Left lung (tissue), 10 donors: Measurements from ENCODE around the gene ARID3C. TPM values are rescaled to one million over a fixed set of nuclear protein-coding genes. Genes with fewer than 3 reads are reported as not detected.
A peak's percentile ranks its signal among the peaks of the same experiment; 100 is the strongest.

Experiments
- ATAC-seq: fragments of 200-7000 bp; cut with Tn5 transposase; one replicate; pipeline ENCODE4 v1.9.1; 2020; ENCODE audit warnings: moderate library complexity
- DNase-seq, 4 donors: peaks; one replicate each; pipeline ENCODE4 v3.0.0-alpha.2; 2013 to 2020
- H3K27ac ChIP-seq, 2 donors: fragments of 200-600 bp; sonication (generic) in 1 of 2; one replicate each; pipeline versions ENCODE4 v1.5.0 to v1.8.0; 2020 to 2021
- H3K27me3 ChIP-seq, 2 donors: fragments of 200-600 bp; sonication (generic) in 1 of 2; one replicate each; pipeline versions ENCODE4 v1.5.0 to v1.8.0; 2020 to 2021
- H3K36me3 ChIP-seq, 2 donors: fragments of 200-600 bp; sonication (generic) in 1 of 2; one replicate each; pipeline versions ENCODE4 v1.5.0 to v1.8.0; 2020 to 2021
- H3K4me1 ChIP-seq, 2 donors: fragments of 200-600 bp; one replicate each; pipeline ENCODE4 v1.8.0; 2021
- H3K4me3 ChIP-seq, 2 donors: fragments of 200-600 bp; sonication (generic) in 1 of 2; one replicate each; pipeline versions ENCODE4 v1.5.0 to v1.8.0; 2020 to 2021; ENCODE audit warnings: mild to moderate bottlenecking in 1 of 2
- H3K9me3 ChIP-seq, 2 donors: fragments of 200-600 bp; sonication (generic) in 1 of 2; one replicate each; pipeline versions ENCODE4 v1.5.0 to v1.8.0; 2020 to 2021
- intact Hi-C, 2 donors: fragments of 100-400 bp; cut with DNase I; formaldehyde crosslinking; loops; one replicate each; pipeline versions ENCODE4 v1.11.2 to v1.14.2; 2022
- polyA plus RNA-seq, 6 donors: library from polyadenylated mRNA; unstranded; fragments of 120-200 nt; gene quantifications; one replicate each; pipeline ENCODE4 v1.2.1, GENCODE V29; 2013; ENCODE audit not compliant: insufficient read length in 6 of 6
- total RNA-seq, 2 donors: library from RNA; stranded (reverse); fragmentation: NEBNext Ultra II Directional; extraction: Animal tissue kit (Norgen Biotek cat#: 25700); gene quantifications; one replicate each; pipeline ENCODE4 v1.2.1, GENCODE V29; 2021
- TF ChIP-seq, protein P1 (sequence below), 2 donors: fragments of 200-600 bp; sonication (generic) in 1 of 2; IDR thresholded peaks; one replicate each; pipeline versions ENCODE4 v1.5.0 to v1.8.0; 2021; ENCODE audit warnings: antibody characterized with exemption in 2 of 2
- donor health status: DM: no; HTN: yes; CAD: no.
- donor health status: DM: no; HTN: no; CAD: no.

ARID3C gene
- total and polyA plus RNA-seq, 8 donors, result 0.13 to 0.24 (median 0.15) TPM; not detected in 5

DNA sequence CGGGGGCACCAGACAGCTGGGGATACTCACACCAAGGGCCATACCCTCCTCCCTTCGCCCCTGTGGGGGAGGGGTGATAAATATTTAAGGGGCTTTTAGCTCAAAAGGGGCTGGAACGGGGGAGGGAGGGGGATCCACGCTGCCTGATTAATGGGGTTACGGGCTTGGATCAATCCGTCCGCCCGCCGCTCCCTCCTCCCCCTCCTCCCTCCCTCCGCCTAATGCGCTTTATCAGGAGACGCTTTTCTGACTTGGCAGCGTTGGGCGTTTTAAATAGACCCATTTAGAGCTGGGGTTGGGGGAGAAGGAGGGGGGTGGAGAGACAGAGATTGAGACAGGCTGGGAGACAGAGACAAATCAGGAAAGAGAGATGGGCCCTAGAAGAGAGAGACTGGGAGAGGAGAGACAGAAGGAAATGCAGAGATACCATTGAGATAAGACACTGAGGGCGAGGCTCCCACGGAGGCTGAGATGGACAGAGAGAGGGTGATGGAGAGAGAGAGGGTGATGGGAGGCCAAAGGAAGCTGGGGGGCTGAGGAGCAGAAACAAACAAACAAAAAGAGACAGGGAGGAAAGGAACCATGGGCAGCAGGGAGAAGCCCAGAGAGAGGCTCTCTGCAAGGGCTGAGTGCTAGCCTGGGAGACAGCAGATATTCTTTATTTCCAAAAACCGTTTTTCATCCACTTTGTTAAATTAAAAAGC lies 49.6 kb downstream of the ARID3C start:
- TF ChIP-seq, protein P1, sequence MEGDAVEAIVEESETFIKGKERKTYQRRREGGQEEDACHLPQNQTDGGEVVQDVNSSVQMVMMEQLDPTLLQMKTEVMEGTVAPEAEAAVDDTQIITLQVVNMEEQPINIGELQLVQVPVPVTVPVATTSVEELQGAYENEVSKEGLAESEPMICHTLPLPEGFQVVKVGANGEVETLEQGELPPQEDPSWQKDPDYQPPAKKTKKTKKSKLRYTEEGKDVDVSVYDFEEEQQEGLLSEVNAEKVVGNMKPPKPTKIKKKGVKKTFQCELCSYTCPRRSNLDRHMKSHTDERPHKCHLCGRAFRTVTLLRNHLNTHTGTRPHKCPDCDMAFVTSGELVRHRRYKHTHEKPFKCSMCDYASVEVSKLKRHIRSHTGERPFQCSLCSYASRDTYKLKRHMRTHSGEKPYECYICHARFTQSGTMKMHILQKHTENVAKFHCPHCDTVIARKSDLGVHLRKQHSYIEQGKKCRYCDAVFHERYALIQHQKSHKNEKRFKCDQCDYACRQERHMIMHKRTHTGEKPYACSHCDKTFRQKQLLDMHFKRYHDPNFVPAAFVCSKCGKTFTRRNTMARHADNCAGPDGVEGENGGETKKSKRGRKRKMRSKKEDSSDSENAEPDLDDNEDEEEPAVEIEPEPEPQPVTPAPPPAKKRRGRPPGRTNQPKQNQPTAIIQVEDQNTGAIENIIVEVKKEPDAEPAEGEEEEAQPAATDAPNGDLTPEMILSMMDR (IDR thresholded peaks at IDR 0.05), result no peak
- no peak for ATAC-seq
- intact Hi-C loops, result no loop called here
- Histone ChIP-seq H3K36me3 (no peaks in the 10 kb centered on the region), H3K27me3 (peaks cover 13 to 100% of the 10 kb centered on the region in 2 donors), H3K9me3 (no peaks in the 10 kb centered on the region), H3K4me1 (peaks cover 0 to 7% of the 10 kb centered on the region in 2 donors), H3K27ac (no peak overlapping the region), H3K4me3 (no peak overlapping the region)
- peak in 1 of 4 donors; percentile 82 for DNase-seq

DNA sequence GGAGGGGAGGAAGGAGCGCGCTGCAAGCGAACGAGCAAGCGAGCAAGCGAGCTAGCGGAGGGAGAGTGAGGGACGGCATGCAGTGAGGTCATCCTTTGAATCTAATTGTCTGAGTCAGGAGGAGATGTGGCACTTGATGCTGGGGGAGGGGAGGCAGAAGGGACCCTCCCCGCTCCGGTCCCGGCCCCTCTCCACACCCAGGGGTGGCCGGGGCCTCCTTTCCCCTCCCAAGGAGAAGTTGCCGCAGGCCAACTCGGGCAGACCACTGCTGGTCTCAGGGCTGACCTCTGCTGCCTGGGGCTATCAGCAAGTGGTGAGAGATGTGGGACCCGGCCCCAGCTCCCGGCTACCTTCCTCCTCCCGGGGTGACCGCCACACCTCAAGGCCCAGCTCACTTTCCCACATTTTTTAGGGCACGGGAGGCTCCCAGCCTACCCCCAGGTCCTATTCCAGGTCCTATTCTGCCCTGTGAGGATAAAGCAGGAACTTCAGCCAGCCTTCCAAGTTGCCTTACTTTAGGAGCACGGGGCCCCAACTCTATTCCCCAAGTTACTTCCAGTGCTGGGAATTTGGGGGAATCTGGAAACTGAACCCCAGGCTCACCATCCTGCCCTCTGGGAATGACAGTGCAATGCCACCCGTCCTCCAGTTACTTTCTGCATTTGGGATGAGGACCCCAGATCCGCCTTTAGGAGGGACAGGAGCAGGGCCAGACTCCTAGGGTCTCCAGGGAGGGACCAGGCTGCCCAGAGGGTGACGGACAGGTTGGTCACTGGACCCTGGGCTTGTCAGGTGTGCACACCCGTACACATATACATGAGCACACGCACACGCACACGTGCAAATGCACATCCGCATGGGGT lies 50.4 kb downstream of the ARID3C start:
- peaks cover 12 to 97% of the 10 kb centered on the region in 2 donors for H3K27me3 ChIP-seq
- no peak for DNase-seq
- no peak overlapping the region for H3K27ac ChIP-seq
- no peak overlapping the region for H3K4me3 ChIP-seq
- ATAC-seq, result peak; percentile 58
- intact Hi-C loops, result no loop called here
- H3K36me3 ChIP-seq, result no peaks in the 10 kb centered on the region
- TF ChIP-seq, protein P1 (IDR thresholded peaks at IDR 0.05), result no peak
- no peaks in the 10 kb centered on the region for H3K9me3 ChIP-seq
- H3K4me1 ChIP-seq, result peaks cover 0 to 7% of the 10 kb centered on the region in 2 donors

DNA sequence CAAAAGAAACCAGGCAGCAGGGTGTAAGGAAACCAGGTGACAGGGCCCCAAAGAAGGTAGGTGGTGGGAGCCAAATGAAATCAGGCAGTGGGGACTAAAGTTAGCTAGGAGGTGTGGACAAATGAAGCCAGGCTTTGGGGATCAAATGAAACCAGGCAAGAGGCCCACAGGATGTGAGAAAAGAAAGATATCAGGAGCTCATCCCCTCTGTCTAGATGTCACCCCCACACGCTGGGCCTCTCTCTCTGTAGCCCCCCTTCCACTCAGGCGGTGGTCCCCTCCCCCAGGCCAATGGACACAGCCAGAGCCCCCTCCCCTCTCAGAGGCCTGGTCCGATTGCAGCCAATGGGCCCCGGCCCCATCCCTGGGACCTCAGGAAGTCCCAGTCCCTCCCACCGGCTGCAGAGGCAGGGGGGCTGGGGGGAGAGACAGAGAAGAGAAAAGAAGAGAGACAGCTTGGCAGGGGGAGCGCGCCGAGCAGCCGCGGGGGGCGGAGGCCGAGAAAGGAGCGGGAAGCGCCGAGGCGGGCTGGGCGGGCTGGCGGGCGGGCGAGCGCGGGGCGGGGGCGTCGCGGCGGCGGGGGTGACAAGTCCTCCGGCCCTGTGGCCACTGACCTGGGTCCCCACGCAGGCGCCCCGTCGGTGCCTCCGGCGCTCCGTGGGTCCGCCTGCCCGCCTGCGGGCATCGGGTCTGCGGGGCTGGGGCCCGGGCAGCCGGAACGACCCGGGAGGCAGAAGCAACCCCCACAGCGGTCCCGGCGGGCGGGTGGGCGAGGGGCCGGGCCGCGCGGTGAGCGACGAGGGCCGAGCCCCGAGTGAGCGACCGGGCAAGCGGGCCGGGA lies 51.2 kb downstream of the ARID3C start:
- H3K27me3 ChIP-seq, result peaks cover 12 to 94% of the 10 kb centered on the region in 2 donors
- no peak overlapping the region for H3K4me3 ChIP-seq
- ATAC-seq (no peak), DNase-seq (peak in 1 of 4 donors; percentile 89)
- TF ChIP-seq, protein P1 (IDR thresholded peaks at IDR 0.05), result no peak
- H3K4me1 ChIP-seq, result peaks cover 0 to 7% of the 10 kb centered on the region in 2 donors
- H3K36me3 ChIP-seq, result no peaks in the 10 kb centered on the region
- H3K9me3 ChIP-seq, result no peaks in the 10 kb centered on the region
- intact Hi-C loops, result no loop called here
- H3K27ac ChIP-seq, result no peak overlapping the region

DNA sequence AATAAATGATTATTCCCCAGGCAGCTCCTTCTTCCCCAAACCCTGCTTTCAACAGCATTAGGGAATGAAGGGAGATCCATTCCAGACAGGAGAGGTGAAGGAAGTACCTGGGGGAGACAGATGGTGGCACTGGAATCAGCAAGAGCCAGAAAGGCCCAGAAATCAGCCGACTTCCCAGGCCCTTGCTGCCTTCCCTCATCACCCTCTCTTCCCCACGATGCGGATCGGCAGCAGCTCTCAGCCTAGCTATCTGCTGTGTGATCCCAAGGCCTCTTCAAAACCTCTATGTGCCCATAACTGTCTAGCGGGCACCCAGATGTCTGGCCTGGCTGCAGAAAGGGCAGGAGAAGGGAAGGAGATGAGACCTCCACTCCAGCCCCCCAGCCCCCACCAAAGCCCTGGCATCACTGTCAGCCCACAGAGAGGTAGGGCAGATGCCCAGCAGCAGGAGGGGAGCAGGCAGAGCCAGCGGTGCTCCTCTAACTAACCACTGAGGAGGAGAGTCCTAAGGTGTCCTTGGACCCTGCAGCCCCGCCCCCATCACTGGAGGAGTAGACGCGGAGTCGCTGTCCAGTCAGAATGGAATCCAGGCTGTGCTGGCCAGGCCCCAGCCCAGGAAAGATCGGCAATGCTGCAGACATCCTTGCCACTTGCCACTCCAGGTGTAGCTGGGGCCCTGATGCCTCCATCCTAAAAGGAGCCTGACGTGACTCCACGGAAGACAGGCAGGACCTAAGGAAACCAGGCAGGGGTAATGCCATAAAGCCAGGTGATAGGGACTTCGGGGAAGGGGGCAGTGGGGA lies 52.1 kb downstream of the ARID3C start:
- TF ChIP-seq, protein P1 (IDR thresholded peaks at IDR 0.05), result no peak
- intact Hi-C loops, result no loop called here
- Histone ChIP-seq H3K4me1 (peaks cover 0 to 7% of the 10 kb centered on the region in 2 donors), H3K4me3 (no peak overlapping the region), H3K36me3 (no peaks in the 10 kb centered on the region), H3K27me3 (peaks cover 12 to 86% of the 10 kb centered on the region in 2 donors), H3K9me3 (no peaks in the 10 kb centered on the region), H3K27ac (no peak overlapping the region)
- DNase-seq (no peak), ATAC-seq (peak; percentile 9)
